CD4-positive, alpha-beta T cell (primary cell): ENCODE measurements around the gene DNAI2. TPM values are rescaled to one million over a fixed set of nuclear protein-coding genes. Genes with fewer than 3 reads are reported as not detected.

Experiments
- ATAC-seq: fragments of 200-7000 bp; cut with Tn5 transposase; one replicate; pipeline ENCODE4 v1.10.0; 2022; ENCODE audit warnings: mild to moderate bottlenecking; ENCODE audit not compliant: poor library complexity
- CTCF ChIA-PET: fragments of 350-600 bp; sonication (Branson Sonifier 250); formaldehyde crosslinking; loops from one replicate; lab custom pipeline; 2021; ENCODE audit warnings: antibody characterized with exemption, inconsistent platforms; lab: Charles Lee
- POLR2A ChIA-PET: fragments of 350-600 bp; sonication (Branson Sonifier 250); formaldehyde crosslinking; loops from one replicate; lab custom pipeline; 2021; ENCODE audit warnings: antibody characterized with exemption, inconsistent platforms; lab: Charles Lee
- DNase-seq, 14 experiments: peaks; one replicate each; pipeline ENCODE4 v3.0.0-alpha.2; 2013 to 2020; ENCODE audit warnings: mixed read lengths in 2 of 14
- H3K27ac ChIP-seq, 2 donors: one replicate each; pipeline versions ENCODE4 v1.5.1 to v1.7.0; 2013; ENCODE audit warnings: low read length in 2 of 2, low read depth in 1 of 2, mild to moderate bottlenecking in 1 of 2
- H3K27me3 ChIP-seq, 2 experiments: 1 replicate in 1 of 2; 2 replicates in 1 of 2; pipeline versions ENCODE4 v1.6.1 to v1.7.0; 2013; ENCODE audit warnings: low read length in 2 of 2, control low read depth in 1 of 2, mild to moderate bottlenecking in 1 of 2, moderate library complexity in 1 of 2; ENCODE audit not compliant: insufficient read depth in 2 of 2, control insufficient read depth in 1 of 2
- H3K36me3 ChIP-seq: one replicate; pipeline ENCODE4 v1.6.1; 2013; ENCODE audit warnings: low read length, control low read depth; ENCODE audit not compliant: insufficient read depth
- H3K4me1 ChIP-seq: one replicate; pipeline ENCODE4 v1.6.1; 2013; ENCODE audit warnings: low read length, control low read depth; ENCODE audit not compliant: insufficient read depth
- H3K4me3 ChIP-seq: one replicate; pipeline ENCODE4 v1.5.1; 2013; ENCODE audit warnings: mild to moderate bottlenecking, low read length, moderate library complexity
- H3K9me3 ChIP-seq, 2 experiments: 1 replicate in 1 of 2; 2 replicates in 1 of 2; pipeline versions ENCODE4 v1.6.1 to v1.7.0; 2013; ENCODE audit warnings: low read length in 2 of 2, mild to moderate bottlenecking in 2 of 2, control low read depth in 1 of 2, moderate library complexity in 1 of 2; ENCODE audit not compliant: control insufficient read depth in 1 of 2, insufficient read depth in 1 of 2
- H3K27ac Mint-ChIP-seq: one replicate; pipeline ENCODE4 v1.8.0; 2020; ENCODE audit warnings: mixed read lengths
- H3K27me3 Mint-ChIP-seq: one replicate; pipeline ENCODE4 v1.8.0; 2021; ENCODE audit warnings: mixed read lengths
- H3K36me3 Mint-ChIP-seq: one replicate; pipeline ENCODE4 v1.8.0; 2021; ENCODE audit warnings: low read depth, mixed read lengths
- H3K4me1 Mint-ChIP-seq: one replicate; pipeline ENCODE4 v1.8.0; 2021; ENCODE audit warnings: low read depth, mixed read lengths
- H3K4me3 Mint-ChIP-seq: one replicate; pipeline ENCODE4 v1.8.0; 2020; ENCODE audit warnings: mild to moderate bottlenecking, mixed read lengths
- H3K9me3 Mint-ChIP-seq: one replicate; pipeline ENCODE4 v1.8.0; 2020; ENCODE audit warnings: mixed read lengths
- intact Hi-C, 2 experiments: fragments of 100-400 bp; cut with DNase I in 1 of 2; cut with micrococcal nuclease in 1 of 2; formaldehyde crosslinking; loops; one replicate each; pipeline versions ENCODE4 v1.15.1 to v1.9.0; 2023 to 2025; cut with DNase I, micrococcal nuclease
- total RNA-seq, 174 experiments: library from RNA in 2 of 174; stranded (reverse) in 2 of 174; gene quantifications; one replicate each; pipeline ENCODE4 v1.2.3 and lab custom pipeline; 2021 to 2026
- TF ChIP-seq, protein P1 (sequence below): fragments of 200-600 bp; IDR thresholded peaks from one replicate; pipeline ENCODE4 v1.8.0; 2022; ENCODE audit warnings: antibody characterized with exemption, mild to moderate bottlenecking

The DNAI2 gene
- total RNA-seq, 2 experiments from 2014 or later = 0.66 to 1.2 TPM

DNA sequence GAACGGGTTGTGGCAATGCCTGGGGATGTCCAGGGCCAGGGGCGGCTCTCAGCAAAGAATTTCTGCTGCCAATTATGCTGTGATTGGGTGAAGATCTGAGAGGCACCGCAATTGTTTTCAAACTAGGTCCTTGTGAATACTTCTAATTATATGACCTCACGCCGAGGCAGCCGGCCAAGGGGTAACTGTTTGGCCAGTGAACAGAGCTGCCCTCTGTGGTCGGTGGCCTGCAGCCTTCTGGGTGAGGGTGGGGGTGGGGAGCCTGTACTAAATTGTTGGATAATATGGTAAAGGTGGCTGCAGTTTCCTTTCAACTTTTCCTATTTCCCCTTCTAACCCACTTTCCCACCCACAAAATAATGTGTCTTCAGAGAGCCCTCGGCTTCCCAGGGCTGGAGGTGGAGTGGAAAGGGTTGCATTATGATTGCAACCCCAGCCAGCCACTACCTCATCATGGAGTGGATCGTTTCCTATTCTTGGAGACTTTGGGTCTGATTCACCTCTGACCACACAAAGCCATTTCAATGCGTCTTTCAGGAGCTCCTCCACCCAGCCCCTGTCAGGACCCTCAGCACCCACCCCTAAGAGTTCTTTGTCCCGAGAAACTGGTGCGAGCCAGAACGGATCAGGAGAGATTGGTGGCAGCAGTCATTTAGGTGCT lies 2.0 kb upstream of the DNAI2 start:
- ChIA-PET POLR2A (no interaction called here), CTCF (no interaction called here)
- Mint-ChIP-seq H3K27me3 (peaks cover 4% of the 10 kb centered on the region), H3K4me1 (peaks cover 46% of the 10 kb centered on the region), H3K27ac (no peak overlapping the region), H3K36me3 (no peaks in the 10 kb centered on the region), H3K4me3 (no peak overlapping the region), H3K9me3 (no peaks in the 10 kb centered on the region)
- peaks cover 45% of the 10 kb centered on the region for H3K4me1 ChIP-seq
- H3K27ac ChIP-seq = no peak overlapping the region
- ATAC-seq (no peak), DNase-seq (no peak)
- intact Hi-C loops = no loop called here
- no peak overlapping the region for H3K4me3 ChIP-seq
- H3K27me3 ChIP-seq = peaks cover 0 to 2% of the 10 kb centered on the region in 2 experiments
- H3K36me3 ChIP-seq = no peaks in the 10 kb centered on the region
- peaks cover 0 to 8% of the 10 kb centered on the region in 2 experiments for H3K9me3 ChIP-seq
- TF ChIP-seq, protein P1, sequence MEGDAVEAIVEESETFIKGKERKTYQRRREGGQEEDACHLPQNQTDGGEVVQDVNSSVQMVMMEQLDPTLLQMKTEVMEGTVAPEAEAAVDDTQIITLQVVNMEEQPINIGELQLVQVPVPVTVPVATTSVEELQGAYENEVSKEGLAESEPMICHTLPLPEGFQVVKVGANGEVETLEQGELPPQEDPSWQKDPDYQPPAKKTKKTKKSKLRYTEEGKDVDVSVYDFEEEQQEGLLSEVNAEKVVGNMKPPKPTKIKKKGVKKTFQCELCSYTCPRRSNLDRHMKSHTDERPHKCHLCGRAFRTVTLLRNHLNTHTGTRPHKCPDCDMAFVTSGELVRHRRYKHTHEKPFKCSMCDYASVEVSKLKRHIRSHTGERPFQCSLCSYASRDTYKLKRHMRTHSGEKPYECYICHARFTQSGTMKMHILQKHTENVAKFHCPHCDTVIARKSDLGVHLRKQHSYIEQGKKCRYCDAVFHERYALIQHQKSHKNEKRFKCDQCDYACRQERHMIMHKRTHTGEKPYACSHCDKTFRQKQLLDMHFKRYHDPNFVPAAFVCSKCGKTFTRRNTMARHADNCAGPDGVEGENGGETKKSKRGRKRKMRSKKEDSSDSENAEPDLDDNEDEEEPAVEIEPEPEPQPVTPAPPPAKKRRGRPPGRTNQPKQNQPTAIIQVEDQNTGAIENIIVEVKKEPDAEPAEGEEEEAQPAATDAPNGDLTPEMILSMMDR = no peak

DNA sequence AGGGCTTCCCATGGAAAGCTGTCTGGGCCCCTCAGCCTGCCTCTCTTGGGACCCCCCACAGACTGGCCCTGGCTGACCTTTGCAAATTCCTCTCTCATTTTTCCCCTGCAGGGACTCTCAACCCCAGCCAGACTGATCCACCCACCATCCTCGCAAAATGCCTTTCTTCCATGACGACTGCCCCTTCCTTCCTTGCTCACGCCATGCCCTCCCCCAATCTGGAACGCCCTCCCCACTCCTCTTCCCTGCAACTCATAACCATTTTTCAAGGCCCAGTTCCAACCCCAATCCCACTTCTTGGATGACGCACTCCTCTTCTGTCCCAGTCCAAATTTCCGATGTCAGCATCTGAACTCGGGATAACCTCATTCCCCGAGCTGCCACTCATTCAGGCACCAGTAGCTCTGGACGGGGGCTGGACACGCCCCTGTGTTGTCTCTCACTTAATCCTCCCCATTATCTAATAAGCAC lies 1.3 kb upstream of the DNAI2 start:
- ATAC-seq = no peak
- ChIA-PET CTCF (no interaction called here), POLR2A (no interaction called here)
- Histone ChIP-seq H3K9me3 (peaks cover 0 to 8% of the 10 kb centered on the region in 2 experiments), H3K27me3 (peaks cover 0 to 2% of the 10 kb centered on the region in 2 experiments), H3K36me3 (no peaks in the 10 kb centered on the region), H3K4me3 (no peak overlapping the region), H3K4me1 (peaks cover 41% of the 10 kb centered on the region), H3K27ac (no peak overlapping the region)
- H3K36me3 Mint-ChIP-seq = no peaks in the 10 kb centered on the region
- no peak overlapping the region for H3K4me3 Mint-ChIP-seq
- DNase-seq = no peak
- H3K4me1 Mint-ChIP-seq = peaks cover 44% of the 10 kb centered on the region
- no peaks in the 10 kb centered on the region for H3K9me3 Mint-ChIP-seq
- H3K27me3 Mint-ChIP-seq = peaks cover 4% of the 10 kb centered on the region
- H3K27ac Mint-ChIP-seq = no peak overlapping the region
- TF ChIP-seq, protein P1 = no peak
- intact Hi-C loops = no loop called here

DNA sequence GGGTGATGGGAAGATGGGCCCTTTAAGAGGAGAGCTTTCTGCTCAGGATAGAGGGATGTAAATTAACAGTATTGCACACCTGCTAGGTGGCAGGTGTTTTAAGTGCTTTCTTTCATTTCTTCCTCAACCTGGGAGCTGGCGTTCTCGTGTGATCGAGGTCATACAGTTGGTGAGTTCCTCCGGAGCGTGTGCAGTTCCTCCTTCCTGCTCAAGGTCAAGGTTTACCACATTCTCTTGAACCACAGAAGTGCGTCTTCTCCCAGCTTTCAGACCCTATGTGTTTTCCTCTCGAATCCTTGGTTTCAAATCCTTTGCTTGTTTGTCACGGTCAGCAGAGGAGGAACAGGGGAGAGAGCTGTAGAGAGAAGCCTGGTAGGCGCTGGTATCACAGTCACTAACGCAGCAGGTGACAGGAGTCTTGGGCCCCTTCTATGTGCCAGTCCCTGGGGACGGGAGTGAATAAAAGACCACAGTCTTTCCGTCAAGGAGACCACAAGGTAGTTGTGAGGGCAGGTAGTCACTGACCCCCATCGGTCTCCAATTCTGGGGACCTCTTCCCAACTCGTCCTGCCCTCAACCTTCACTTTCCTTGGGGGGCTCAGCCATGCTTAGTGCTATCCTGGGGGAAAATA lies 791 bp downstream of the DNAI2 start:
- POLR2A ChIA-PET = interaction anchor here (0.8 to 1.8 kb wide), 4 partner anchors 19 to 63 kb away, joined by 3 to 5 read pairs (median 4); partner anchors contain the start of gene TTYH2
- H3K4me3 ChIP-seq = peak overlapping the region; percentile 47
- H3K27ac ChIP-seq = peak overlapping the region in 1 of 2 donors; percentile 76
- Mint-ChIP-seq H3K4me1 (peaks cover 36% of the 10 kb centered on the region), H3K4me3 (peak overlapping the region; percentile 71), H3K27me3 (peaks cover 4% of the 10 kb centered on the region), H3K9me3 (no peaks in the 10 kb centered on the region), H3K27ac (peak overlapping the region; percentile 71), H3K36me3 (no peaks in the 10 kb centered on the region)
- peak in 4 of 14 experiments; percentile 24 to 60 (median 47) for DNase-seq
- intact Hi-C loops = no loop called here
- CTCF ChIA-PET = interaction anchor here (0.6 to 1.6 kb wide), 2 partner anchors 31 to 71 kb away, joined by 3 to 6 read pairs; partner anchors contain the start of gene RPL38
- peak; percentile 59 for ATAC-seq
- H3K36me3 ChIP-seq = no peaks in the 10 kb centered on the region
- TF ChIP-seq, protein P1 = no peak
- H3K27me3 ChIP-seq = peaks cover 0 to 2% of the 10 kb centered on the region in 2 experiments
- H3K9me3 ChIP-seq = no peaks in the 10 kb centered on the region
- H3K4me1 ChIP-seq = peaks cover 37% of the 10 kb centered on the region
